Measurements from ENCODE around the gene PPFIBP2.

The PPFIBP2 gene

GRCh38 chr11:7577291-7578190 lies 63.7 kb downstream of the PPFIBP2 start:
- DNase-seq (ENCODE audit: low spot score), result peak; percentile 18

GRCh38 chr11:7578276-7578955 lies 64.6 kb downstream of the PPFIBP2 start:
- no peak for DNase-seq (ENCODE audit: low spot score)

- DNase-seq (ENCODE audit: low spot score), result no peak
Observed at GRCh38 chr11:7579361-7579791, 65.6 kb downstream of the PPFIBP2 start.

GRCh38 chr11:7581021-7581590 lies 67.3 kb downstream of the PPFIBP2 start:
- no peak for DNase-seq (ENCODE audit: low spot score)

- DNase-seq (ENCODE audit: low spot score), result no peak
Observed at GRCh38 chr11:7582338-7582985, 68.7 kb downstream of the PPFIBP2 start.

GRCh38 chr11:7583248-7583647 lies 69.4 kb downstream of the PPFIBP2 start:
- no peak for DNase-seq (ENCODE audit: low spot score)

GRCh38 chr11:7584910-7585309 lies 71.1 kb downstream of the PPFIBP2 start:
- DNase-seq (ENCODE audit: low spot score), result no peak

GRCh38 chr11:7585816-7586215 lies 72.0 kb downstream of the PPFIBP2 start:
- no peak for DNase-seq (ENCODE audit: low spot score)

GRCh38 chr11:7586376-7586775 lies 72.6 kb downstream of the PPFIBP2 start:
- no peak for DNase-seq (ENCODE audit: low spot score)

- no peak for DNase-seq (ENCODE audit: low spot score)
Observed at GRCh38 chr11:7587712-7588111, 73.9 kb downstream of the PPFIBP2 start.

- no peak for DNase-seq (ENCODE audit: low spot score)
Observed at GRCh38 chr11:7589861-7590260, 76.1 kb downstream of the PPFIBP2 start.

GRCh38 chr11:7590529-7590928 lies 76.7 kb downstream of the PPFIBP2 start:
- no peak for DNase-seq (ENCODE audit: low spot score)

GRCh38 chr11:7591107-7591894 lies 77.5 kb downstream of the PPFIBP2 start:
- DNase-seq (ENCODE audit: low spot score), result no peak

GRCh38 chr11:7591987-7592386 lies 78.2 kb downstream of the PPFIBP2 start:
- no peak for DNase-seq (ENCODE audit: low spot score)

GRCh38 chr11:7592711-7593110 lies 78.9 kb downstream of the PPFIBP2 start:
- DNase-seq (ENCODE audit: low spot score), result no peak

- no peak for DNase-seq (ENCODE audit: low spot score)
Observed at GRCh38 chr11:7593481-7593880, 79.7 kb downstream of the PPFIBP2 start.

- DNase-seq (ENCODE audit: low spot score), result no peak
Observed at GRCh38 chr11:7595016-7595866, 81.4 kb downstream of the PPFIBP2 start.

GRCh38 chr11:7595951-7596350 lies 82.2 kb downstream of the PPFIBP2 start:
- no peak for DNase-seq (ENCODE audit: low spot score)

- DNase-seq (ENCODE audit: low spot score), result no peak
Observed at GRCh38 chr11:7596975-7597391, 83.2 kb downstream of the PPFIBP2 start.

GRCh38 chr11:7597620-7598019 lies 83.8 kb downstream of the PPFIBP2 start:
- DNase-seq (ENCODE audit: low spot score), result no peak

- DNase-seq (ENCODE audit: low spot score), result no peak
Observed at GRCh38 chr11:7599209-7599608, 85.4 kb downstream of the PPFIBP2 start.
